MCF 10A (cell line): ENCODE results near the gene FKBP2. TPM values are rescaled to one million over a fixed set of nuclear protein-coding genes. Genes with fewer than 3 reads are reported as not detected.
A peak's percentile ranks its signal among the peaks of the same experiment; 100 is the strongest.

ENCODE experiments used
- BruUV-seq: library from RNA; stranded (reverse); fragments of 400-500 nt; replicated peaks from 2 replicates; lab custom pipeline; 2021; lab: Mats Ljungman, UMichigan
- CTCF ChIA-PET: fragments of 300-600 bp; sonication (Branson Sonifier 250); formaldehyde crosslinking; extraction: SDS; loops from one replicate; lab custom pipeline; 2021; ENCODE audit warnings: antibody characterized with exemption, inconsistent platforms; lab: Yijun Ruan, JAX
- POLR2A ChIA-PET: fragments of 300-600, 350-650 bp; sonication (Branson Sonifier 250); formaldehyde crosslinking; extraction: SDS; loops from one replicate; lab custom pipeline; 2020; ENCODE audit warnings: antibody characterized with exemption, inconsistent platforms; lab: Yijun Ruan, JAX
- DNase-seq: peaks from one replicate; pipeline ENCODE4 v3.0.0-alpha.2; 2018; ENCODE audit not compliant: unreplicated experiment
- H3K27ac Mint-ChIP-seq: one replicate; pipeline ENCODE4 v1.8.0; 2022; ENCODE audit warnings: mild to moderate bottlenecking, low read depth, mixed read lengths; ENCODE audit not compliant: unreplicated experiment
- H3K27me3 Mint-ChIP-seq: one replicate; pipeline ENCODE4 v1.8.0; 2022; ENCODE audit warnings: mixed read lengths; ENCODE audit not compliant: insufficient read depth, unreplicated experiment
- H3K36me3 Mint-ChIP-seq: one replicate; pipeline ENCODE4 v1.8.0; 2022; ENCODE audit warnings: mild to moderate bottlenecking, moderate library complexity, mixed read lengths; ENCODE audit not compliant: insufficient read depth, unreplicated experiment
- H3K4me1 Mint-ChIP-seq: one replicate; pipeline ENCODE4 v1.8.0; 2022; ENCODE audit warnings: mixed read lengths; ENCODE audit not compliant: insufficient read depth, unreplicated experiment
- H3K4me3 Mint-ChIP-seq: one replicate; pipeline ENCODE4 v1.8.0; 2022; ENCODE audit warnings: mild to moderate bottlenecking, moderate library complexity, mixed read lengths; ENCODE audit not compliant: unreplicated experiment
- H3K9me3 Mint-ChIP-seq: one replicate; pipeline ENCODE4 v1.8.0; 2022; ENCODE audit warnings: mixed read lengths; ENCODE audit not compliant: unreplicated experiment
- intact Hi-C: fragments of 100-400 bp; cut with micrococcal nuclease; formaldehyde crosslinking; loops from 2 replicates; pipeline ENCODE4 v1.14.1; 2022
- total RNA-seq: library from RNA; stranded (reverse); gene quantifications from 2 replicates; pipeline ENCODE4 v1.2.3, GENCODE V29; 2022
- TF ChIP-seq, protein P1 (sequence below): fragments of 200-600 bp; IDR thresholded peaks from one replicate; pipeline ENCODE4 v1.8.0; 2022; ENCODE audit warnings: antibody characterized with exemption, mild to moderate bottlenecking; ENCODE audit not compliant: unreplicated experiment

FKBP2 gene
- total RNA-seq, 1 experiment from 2014 or later = 86.0 TPM

- DNase-seq = no peak
- POLR2A ChIA-PET = no interaction called here
- TF ChIP-seq, protein P1, sequence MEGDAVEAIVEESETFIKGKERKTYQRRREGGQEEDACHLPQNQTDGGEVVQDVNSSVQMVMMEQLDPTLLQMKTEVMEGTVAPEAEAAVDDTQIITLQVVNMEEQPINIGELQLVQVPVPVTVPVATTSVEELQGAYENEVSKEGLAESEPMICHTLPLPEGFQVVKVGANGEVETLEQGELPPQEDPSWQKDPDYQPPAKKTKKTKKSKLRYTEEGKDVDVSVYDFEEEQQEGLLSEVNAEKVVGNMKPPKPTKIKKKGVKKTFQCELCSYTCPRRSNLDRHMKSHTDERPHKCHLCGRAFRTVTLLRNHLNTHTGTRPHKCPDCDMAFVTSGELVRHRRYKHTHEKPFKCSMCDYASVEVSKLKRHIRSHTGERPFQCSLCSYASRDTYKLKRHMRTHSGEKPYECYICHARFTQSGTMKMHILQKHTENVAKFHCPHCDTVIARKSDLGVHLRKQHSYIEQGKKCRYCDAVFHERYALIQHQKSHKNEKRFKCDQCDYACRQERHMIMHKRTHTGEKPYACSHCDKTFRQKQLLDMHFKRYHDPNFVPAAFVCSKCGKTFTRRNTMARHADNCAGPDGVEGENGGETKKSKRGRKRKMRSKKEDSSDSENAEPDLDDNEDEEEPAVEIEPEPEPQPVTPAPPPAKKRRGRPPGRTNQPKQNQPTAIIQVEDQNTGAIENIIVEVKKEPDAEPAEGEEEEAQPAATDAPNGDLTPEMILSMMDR = no peak
- CTCF ChIA-PET = interaction anchor here (0.8 kb wide), 1 partner anchor 16 kb away, joined by 5 read pairs; no protein-coding TSS in a partner anchor
- Mint-ChIP-seq H3K9me3 (no peaks in the 10 kb centered on the region), H3K4me3 (no peak overlapping the region), H3K36me3 (peaks cover 14% of the 10 kb centered on the region), H3K27me3 (no peaks in the 10 kb centered on the region), H3K27ac (no peak overlapping the region), H3K4me1 (peaks cover 8% of the 10 kb centered on the region)
- intact Hi-C loops = no loop called here
- no TSS peak for BruUV-seq
Measured at GRCh38 chr11:64220798-64221197, 20.1 kb upstream of the FKBP2 start.

GRCh38 chr11:64222651-64223000 is 18.3 kb upstream of the FKBP2 start:
- Mint-ChIP-seq H3K9me3 (no peaks in the 10 kb centered on the region), H3K4me3 (no peak overlapping the region), H3K27ac (no peak overlapping the region), H3K4me1 (peaks cover 8% of the 10 kb centered on the region), H3K27me3 (no peaks in the 10 kb centered on the region), H3K36me3 (peaks cover 15% of the 10 kb centered on the region)
- ChIA-PET CTCF (interaction anchor here (0.5 to 4.7 kb wide), 4 partner anchors 18 to 1449 kb away, joined by 3 to 22 read pairs (median 6); no protein-coding TSS in a partner anchor), POLR2A (interaction anchor here (11.9 kb wide), 1 partner anchor 21 kb away, joined by 122 read pairs; the partner anchor contains the start of genes FKBP2 and PPP1R14B)
- TF ChIP-seq, protein P1 = no peak
- intact Hi-C loops = no loop called here
- no TSS peak for BruUV-seq
- no peak for DNase-seq

- TF ChIP-seq, protein P1 = no peak
- no peaks in the 10 kb centered on the region for H3K27me3 Mint-ChIP-seq
- no peaks in the 10 kb centered on the region for H3K9me3 Mint-ChIP-seq
- no TSS peak for BruUV-seq
- no peak overlapping the region for H3K4me3 Mint-ChIP-seq
- ChIA-PET POLR2A (interaction anchor here (11.9 kb wide), 1 partner anchor 20 kb away, joined by 122 read pairs; the partner anchor contains the start of genes FKBP2 and PPP1R14B), CTCF (interaction anchor here (0.5 to 4.7 kb wide), 6 partner anchors 17 to 1449 kb away, joined by 3 to 22 read pairs (median 3); partner anchors contain the start of gene TMEM179B)
- intact Hi-C loops = no loop called here
- peaks cover 15% of the 10 kb centered on the region for H3K36me3 Mint-ChIP-seq
- H3K4me1 Mint-ChIP-seq = peaks cover 8% of the 10 kb centered on the region
- DNase-seq = no peak
- no peak overlapping the region for H3K27ac Mint-ChIP-seq
Measured at GRCh38 chr11:64223001-64223651, 17.8 kb upstream of the FKBP2 start.

DNA sequence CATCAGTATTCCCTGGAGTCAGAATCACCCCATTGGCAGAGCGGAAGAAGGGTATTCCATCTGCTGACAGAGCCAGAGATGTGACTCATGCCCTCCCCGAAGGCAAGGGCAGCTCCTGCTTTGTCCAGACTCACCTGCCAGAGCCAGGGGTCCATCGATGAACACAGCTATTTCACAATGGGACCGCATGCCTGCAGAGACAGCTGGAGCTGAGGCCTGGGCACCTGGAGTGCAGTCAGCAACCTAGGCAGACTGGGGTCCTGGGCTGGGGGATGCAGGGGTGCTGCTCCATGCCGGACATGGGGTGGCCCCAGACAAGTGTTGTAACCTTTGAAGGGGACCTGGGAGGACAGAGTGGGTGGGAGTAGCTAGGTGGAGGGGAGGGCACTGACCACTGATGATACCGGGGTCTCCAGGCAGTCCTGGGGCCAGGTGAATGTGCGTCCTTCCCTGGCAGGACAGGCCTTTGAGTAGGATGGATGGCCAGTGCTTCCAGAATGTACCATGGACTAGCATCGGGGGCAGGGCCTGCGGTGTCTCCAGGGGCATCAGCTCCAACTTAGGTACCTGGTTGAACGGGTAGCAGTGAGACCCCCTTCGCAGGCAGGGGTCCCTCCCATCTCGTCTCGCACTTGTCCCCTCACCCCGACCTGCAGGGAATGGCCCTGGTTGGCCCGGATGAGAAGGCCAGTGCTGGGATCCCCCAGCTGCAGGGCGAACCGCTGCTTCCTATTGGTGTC is 16.6 kb upstream of the FKBP2 start:
- peak overlapping the region; percentile 80 for H3K4me3 Mint-ChIP-seq
- BruUV-seq = no TSS peak
- no peaks in the 10 kb centered on the region for H3K9me3 Mint-ChIP-seq
- DNase-seq = peak; percentile 81
- no peak overlapping the region for H3K27ac Mint-ChIP-seq
- peaks cover 7% of the 10 kb centered on the region for H3K36me3 Mint-ChIP-seq
- ChIA-PET CTCF (interaction anchor here (0.6 to 4.7 kb wide), 5 partner anchors 17 to 131 kb away, joined by 3 to 22 read pairs (median 3); no protein-coding TSS in a partner anchor), POLR2A (interaction anchor here (0.5 to 11.9 kb wide), 6 partner anchors 9 to 1434 kb away, joined by 3 to 122 read pairs (median 3); partner anchors contain the start of genes FKBP2, PPP1R14B, PRDX5 and TRMT112)
- TF ChIP-seq, protein P1 = no peak
- intact Hi-C loops = no loop called here
- H3K4me1 Mint-ChIP-seq = peaks cover 8% of the 10 kb centered on the region
- H3K27me3 Mint-ChIP-seq = no peaks in the 10 kb centered on the region
